Natural killer cell (primary cell): ENCODE measurements around the gene ASAP2. TPM values are rescaled to one million over a fixed set of nuclear protein-coding genes. Genes with fewer than 3 reads are reported as not detected.

Experiments used
- ATAC-seq, 3 donors: fragments of 150-1000 bp in 2 of 3; fragments of 200-7000 bp in 1 of 3; cut with Tn5 transposase; 1 replicate in 1 of 3; 2 replicates in 2 of 3; pipeline ENCODE4 v1.10.0; 2021; ENCODE audit warnings: mild to moderate bottlenecking in 2 of 3, moderate library complexity in 2 of 3
- DNase-seq, 2 donors: peaks; one replicate each; pipeline versions ENCODE4 v3.0.0 to v3.0.0-alpha.2; 2013 to 2021; ENCODE audit warnings: mixed read lengths in 1 of 2
- H3K27ac ChIP-seq: one replicate; pipeline ENCODE4 v1.5.1; 2013; ENCODE audit warnings: mild to moderate bottlenecking, low read length
- H3K27me3 ChIP-seq: one replicate; pipeline ENCODE4 v1.6.1; 2013; ENCODE audit warnings: low read length; ENCODE audit not compliant: control insufficient read depth, insufficient read depth
- H3K36me3 ChIP-seq: one replicate; pipeline ENCODE4 v1.6.1; 2013; ENCODE audit warnings: low read length; ENCODE audit not compliant: control insufficient read depth, insufficient read depth
- H3K4me1 ChIP-seq: one replicate; pipeline ENCODE4 v1.6.1; 2013; ENCODE audit warnings: low read length; ENCODE audit not compliant: control insufficient read depth, insufficient read depth
- H3K4me3 ChIP-seq: one replicate; pipeline ENCODE4 v1.5.1; 2013; ENCODE audit warnings: low read length
- H3K9me3 ChIP-seq: one replicate; pipeline ENCODE4 v1.6.1; 2013; ENCODE audit warnings: low read length; ENCODE audit not compliant: control insufficient read depth, insufficient read depth
- H3K27ac Mint-ChIP-seq, 2 donors: one replicate each; pipeline ENCODE4 v1.8.0; 2022; ENCODE audit warnings: mild to moderate bottlenecking in 2 of 2, mixed read lengths in 2 of 2, moderate library complexity in 1 of 2
- H3K27me3 Mint-ChIP-seq, 2 donors: one replicate each; pipeline ENCODE4 v1.8.0; 2022; ENCODE audit warnings: low read depth in 2 of 2, mixed read lengths in 2 of 2
- H3K36me3 Mint-ChIP-seq: one replicate; pipeline ENCODE4 v1.8.0; 2022; ENCODE audit warnings: mixed read lengths
- H3K4me1 Mint-ChIP-seq, 2 donors: one replicate each; pipeline ENCODE4 v1.8.0; 2022; ENCODE audit warnings: mixed read lengths in 2 of 2
- H3K4me3 Mint-ChIP-seq: one replicate; pipeline ENCODE4 v1.8.0; 2022; ENCODE audit warnings: mild to moderate bottlenecking, moderate library complexity, mixed read lengths
- H3K9me3 Mint-ChIP-seq, 2 donors: one replicate each; pipeline ENCODE4 v1.8.0; 2022; ENCODE audit warnings: mixed read lengths in 2 of 2
- CTCF ChIP-seq: fragments of 200-600 bp; IDR thresholded peaks from one replicate; pipeline ENCODE4 v1.8.0; 2022; ENCODE audit warnings: antibody characterized with exemption
- WGBS: methylation state at CpG from one replicate; pipeline ENCODE4 v1.1.7; 2013; ENCODE audit warnings: missing lambda C conversion rate; ENCODE audit not compliant: insufficient coverage; 5-methylcytosine and 5-hydroxymethylcytosine counted together
- intact Hi-C: fragments of 100-400 bp; cut with micrococcal nuclease; formaldehyde crosslinking; loops from one replicate; pipeline ENCODE4 v1.14.2; 2022
- total RNA-seq, 4 donors: library from RNA; stranded (reverse); fragments of 120-200 nt in 1 of 4; gene quantifications; one replicate each; pipeline versions ENCODE4 v1.2.3 to v1.2.4, GENCODE V29; 2013 to 2022

The ASAP2 gene
- total RNA-seq, 3 donors from 2014 or later (not counting 1 experiment from before 2014, with no cell fraction given), result 0.20 to 1.8 (median 0.60) TPM

DNA sequence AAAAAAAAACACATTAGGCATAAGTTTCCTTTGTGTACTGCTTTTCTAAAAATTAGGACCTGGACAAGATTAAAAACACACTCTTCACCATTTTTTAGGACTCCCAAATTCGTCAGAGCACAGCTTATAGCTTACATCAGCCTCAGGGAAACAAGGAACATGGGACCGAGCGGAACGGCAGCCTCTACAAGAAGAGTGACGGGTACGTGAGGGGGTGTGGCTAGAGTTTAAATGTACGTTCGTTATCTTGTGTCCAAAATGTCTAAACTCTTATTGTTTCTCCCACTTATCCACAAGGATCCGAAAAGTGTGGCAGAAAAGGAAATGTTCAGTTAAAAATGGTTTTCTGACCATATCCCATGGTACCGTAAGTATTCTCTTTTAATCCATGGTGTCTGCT, 137.8 kb downstream of the ASAP2 start:
- no peaks in the 10 kb centered on the region for H3K4me1 ChIP-seq
- Mint-ChIP-seq H3K4me1 (no peaks in the 10 kb centered on the region), H3K36me3 (no peaks in the 10 kb centered on the region), H3K27me3 (peaks cover 0 to 13% of the 10 kb centered on the region in 2 donors), H3K4me3 (no peak overlapping the region), H3K9me3 (no peaks in the 10 kb centered on the region), H3K27ac (no peak overlapping the region)
- no peaks in the 10 kb centered on the region for H3K9me3 ChIP-seq
- WGBS, result 90% methylated on average over 9 of the region's 10 CpGs
- no peak for TF ChIP-seq CTCF
- H3K36me3 ChIP-seq, result no peaks in the 10 kb centered on the region
- no peak for DNase-seq
- intact Hi-C loops, result no loop called here
- H3K27ac ChIP-seq, result no peak overlapping the region
- no peaks in the 10 kb centered on the region for H3K27me3 ChIP-seq
- H3K4me3 ChIP-seq, result no peak overlapping the region
- no peak for ATAC-seq

GRCh38 chr2:9345343-9345742, 138.7 kb downstream of the ASAP2 start:
- H3K27me3 ChIP-seq, result no peaks in the 10 kb centered on the region
- Mint-ChIP-seq H3K9me3 (no peaks in the 10 kb centered on the region), H3K4me1 (no peaks in the 10 kb centered on the region), H3K27me3 (peaks cover 0 to 10% of the 10 kb centered on the region in 2 donors), H3K27ac (no peak overlapping the region), H3K4me3 (no peak overlapping the region), H3K36me3 (no peaks in the 10 kb centered on the region)
- H3K4me1 ChIP-seq, result no peaks in the 10 kb centered on the region
- H3K36me3 ChIP-seq, result no peaks in the 10 kb centered on the region
- H3K4me3 ChIP-seq, result no peak overlapping the region
- H3K9me3 ChIP-seq, result no peaks in the 10 kb centered on the region
- intact Hi-C loops, result no loop called here
- no peak for TF ChIP-seq CTCF
- ATAC-seq (no peak), DNase-seq (no peak)
- H3K27ac ChIP-seq, result no peak overlapping the region
- WGBS, result 86% methylated on average over 7 of the region's 7 CpGs

- no peaks in the 10 kb centered on the region for H3K9me3 Mint-ChIP-seq
- no peaks in the 10 kb centered on the region for H3K9me3 ChIP-seq
- no peak overlapping the region for H3K4me3 Mint-ChIP-seq
- no peak overlapping the region for H3K4me3 ChIP-seq
- peaks cover 0 to 10% of the 10 kb centered on the region in 2 donors for H3K27me3 Mint-ChIP-seq
- H3K27ac Mint-ChIP-seq, result no peak overlapping the region
- no peaks in the 10 kb centered on the region for H3K27me3 ChIP-seq
- DNase-seq, result no peak
- H3K36me3 ChIP-seq, result no peaks in the 10 kb centered on the region
- H3K36me3 Mint-ChIP-seq, result no peaks in the 10 kb centered on the region
- intact Hi-C loops, result no loop called here
- no peak overlapping the region for H3K27ac ChIP-seq
- no peak for ATAC-seq
- no peaks in the 10 kb centered on the region for H3K4me1 Mint-ChIP-seq
- TF ChIP-seq CTCF, result no peak
- H3K4me1 ChIP-seq, result no peaks in the 10 kb centered on the region
- 96% methylated on average over 8 of the region's 10 CpGs for WGBS
These were observed 139.4 kb downstream of the ASAP2 start for GRCh38 chr2:9345997-9346396.

DNA sequence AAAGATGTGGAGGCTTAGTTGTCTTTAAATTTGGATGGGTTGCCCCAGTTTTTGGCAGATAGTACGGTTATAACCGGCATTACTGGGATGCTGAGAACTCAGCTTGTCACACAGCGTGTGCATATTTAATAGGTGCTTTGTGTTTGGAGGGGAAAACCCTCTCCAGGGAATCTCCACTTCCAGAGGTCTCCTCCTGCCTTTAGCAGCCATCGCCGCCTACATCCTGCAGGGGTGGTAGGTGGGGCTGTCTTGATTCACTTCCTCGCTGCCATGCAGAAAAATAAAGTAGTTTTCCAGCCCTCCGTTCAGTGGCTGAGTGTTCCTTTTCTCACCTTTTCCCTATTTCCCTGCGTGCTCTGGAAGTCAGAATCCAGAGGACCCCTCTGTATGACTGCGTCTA, 140.3 kb downstream of the ASAP2 start:
- no peak overlapping the region for H3K27ac Mint-ChIP-seq
- WGBS, result 91% methylated on average over 8 of the region's 9 CpGs
- Histone ChIP-seq H3K4me1 (no peaks in the 10 kb centered on the region), H3K36me3 (no peaks in the 10 kb centered on the region), H3K27ac (no peak overlapping the region), H3K27me3 (no peaks in the 10 kb centered on the region), H3K9me3 (no peaks in the 10 kb centered on the region), H3K4me3 (no peak overlapping the region)
- no peaks in the 10 kb centered on the region for H3K4me1 Mint-ChIP-seq
- no peak for TF ChIP-seq CTCF
- intact Hi-C loops, result no loop called here
- no peaks in the 10 kb centered on the region for H3K36me3 Mint-ChIP-seq
- H3K27me3 Mint-ChIP-seq, result peaks cover 0 to 10% of the 10 kb centered on the region in 2 donors
- H3K9me3 Mint-ChIP-seq, result no peaks in the 10 kb centered on the region
- ATAC-seq (no peak), DNase-seq (no peak)
- H3K4me3 Mint-ChIP-seq, result no peak overlapping the region
